Measurements from ENCODE around the gene CHP2.

- TF ChIP-seq POLR2A (IDR thresholded peaks at IDR 0.05) (no peak), CTCF (IDR thresholded peaks at IDR 0.05) (no peak), POLR2AphosphoS5 (IDR thresholded peaks at IDR 0.05) (no peak)
Measured at GRCh38 chr16:23786964-23787561, 32.2 kb downstream of the CHP2 start.

Data from sigmoid colon (tissue), 4 donors.